Measurements from ENCODE around the gene R3HDM2.

R3HDM2 gene

GRCh38 chr12:57430931-57431566 lies at the start of gene R3HDM2:
Gene R3HDM2, minus strand, starts transcription at chr12:57431043. Its CDS starts 120,615 bp downstream, at chr12:57310428.
- peak; percentile 95 for DNase-seq

GRCh38 chr12:57479376-57480115 lies 48.7 kb upstream of the R3HDM2 start, which contains the start of gene ARHGAP9:
Gene ARHGAP9, minus strand, starts transcription at chr12:57479866. Its CDS starts 460 bp downstream, at chr12:57479406.
- no peak for DNase-seq

- no peak for DNase-seq
Observed at GRCh38 chr12:57479043-57479375, 48.2 kb upstream of the R3HDM2 start.

DNA sequence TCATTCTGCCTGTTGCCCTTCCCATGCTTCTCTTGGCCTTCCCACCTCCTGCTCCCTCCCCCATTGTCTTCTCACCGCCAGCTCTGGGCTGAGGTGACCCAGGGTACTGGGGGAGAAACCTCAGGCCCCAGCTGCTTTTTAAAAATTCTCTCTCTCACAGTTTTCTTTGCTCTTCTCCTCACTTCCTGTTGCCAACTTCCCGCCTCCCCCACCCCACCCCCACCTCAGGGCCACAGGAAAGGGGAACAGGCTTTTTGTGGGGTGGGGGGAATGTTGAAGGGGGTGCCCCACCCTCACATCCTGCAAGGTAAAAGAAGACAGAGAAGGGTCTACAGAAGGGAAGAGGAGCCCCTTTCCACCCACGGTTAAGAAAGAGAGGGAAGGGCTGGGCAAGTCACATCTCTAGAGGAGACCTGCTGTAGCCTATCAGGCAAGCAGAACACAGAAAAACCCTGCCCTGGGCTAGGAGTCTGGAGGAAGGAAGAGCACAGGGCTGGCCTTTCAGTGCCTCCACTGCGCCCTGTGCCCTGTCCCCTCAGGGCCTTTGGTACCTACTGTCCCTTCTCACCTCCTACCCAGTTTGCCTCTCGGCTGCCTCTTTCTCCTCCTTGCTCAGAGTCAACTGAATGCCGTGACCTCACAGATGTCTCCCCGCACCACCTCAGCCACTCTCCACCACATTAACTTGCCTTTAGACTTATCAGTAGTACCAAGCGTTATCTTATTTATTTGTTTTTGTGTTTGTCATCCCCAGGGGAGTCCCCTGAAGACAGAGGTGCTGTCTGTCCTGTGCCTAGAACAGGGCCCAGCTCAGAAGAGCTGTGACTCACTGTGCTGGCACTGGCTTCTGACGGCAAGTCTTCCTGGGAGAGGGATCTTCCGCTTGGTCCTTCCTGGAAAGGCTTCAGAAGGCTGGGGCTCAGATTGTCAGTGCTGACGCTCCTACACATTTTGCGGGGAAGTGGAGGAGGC lies 47.2 kb upstream of the R3HDM2 start:
- DNase-seq, result no peak

DNA sequence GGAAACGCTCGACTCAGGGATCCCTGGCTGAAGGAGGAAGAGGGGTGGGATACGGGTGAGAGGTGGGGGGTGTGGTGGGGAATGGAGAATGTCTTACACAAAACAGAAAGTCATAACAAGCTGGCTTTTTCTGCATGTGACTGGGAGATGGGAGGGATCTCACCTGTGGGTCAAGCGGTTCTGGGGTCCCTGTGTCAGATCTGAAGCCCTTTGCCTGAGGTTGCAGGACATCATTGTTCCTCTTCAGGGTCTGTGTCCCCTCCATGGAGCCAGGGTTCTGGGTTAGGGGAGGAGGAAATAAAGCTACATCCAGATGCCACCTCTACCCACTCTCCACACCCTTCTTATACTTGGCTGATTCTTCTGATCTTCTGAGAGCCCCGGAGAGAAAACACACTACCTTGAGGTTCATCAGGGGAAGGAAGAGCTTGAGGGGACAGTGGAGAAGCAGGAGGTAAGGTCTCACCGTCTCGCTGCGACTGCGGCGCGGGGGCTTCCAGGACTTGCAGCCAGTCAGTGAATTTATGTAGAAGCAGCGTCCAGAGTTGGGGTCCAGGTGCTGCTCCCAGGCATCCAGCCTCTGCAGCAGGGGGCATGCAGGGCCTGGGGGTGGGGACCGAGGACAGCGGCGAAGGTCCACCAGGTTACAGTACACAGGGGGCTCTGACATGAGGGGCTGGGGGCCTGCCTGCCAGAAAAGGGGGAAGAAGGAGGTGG lies 46.3 kb upstream of the R3HDM2 start:
- no peak for DNase-seq

- DNase-seq, result no peak
Observed at GRCh38 chr12:57476162-57476992, 45.5 kb upstream of the R3HDM2 start.

- no peak for DNase-seq
Observed at GRCh38 chr12:57475271-57476161, 44.7 kb upstream of the R3HDM2 start.

DNA sequence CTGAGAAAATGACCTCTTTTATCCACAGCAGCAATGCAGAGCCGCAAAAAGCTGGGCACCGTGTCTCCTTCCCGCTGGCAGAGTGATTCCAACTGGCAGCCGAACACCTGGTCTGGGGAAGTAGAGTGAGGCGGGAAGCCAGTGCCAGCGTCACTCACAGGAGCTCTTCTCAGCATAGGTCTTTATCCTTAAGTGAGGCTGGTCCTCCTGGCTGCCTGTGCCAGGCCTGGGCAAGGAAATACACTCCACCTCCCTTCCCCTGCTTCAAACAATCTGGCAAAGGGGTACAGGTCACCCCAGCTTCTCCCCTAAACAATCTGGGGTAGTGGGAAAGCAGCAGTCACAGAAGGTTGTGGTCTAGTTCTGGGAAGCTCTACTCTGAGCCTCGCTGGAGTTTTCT lies 44.0 kb upstream of the R3HDM2 start:
- no peak for DNase-seq

GRCh38 chr12:57474430-57474829 lies 43.6 kb upstream of the R3HDM2 start:
- no peak for DNase-seq

- DNase-seq, result no peak
Observed at GRCh38 chr12:57473886-57474285, 43.0 kb upstream of the R3HDM2 start.

DNA sequence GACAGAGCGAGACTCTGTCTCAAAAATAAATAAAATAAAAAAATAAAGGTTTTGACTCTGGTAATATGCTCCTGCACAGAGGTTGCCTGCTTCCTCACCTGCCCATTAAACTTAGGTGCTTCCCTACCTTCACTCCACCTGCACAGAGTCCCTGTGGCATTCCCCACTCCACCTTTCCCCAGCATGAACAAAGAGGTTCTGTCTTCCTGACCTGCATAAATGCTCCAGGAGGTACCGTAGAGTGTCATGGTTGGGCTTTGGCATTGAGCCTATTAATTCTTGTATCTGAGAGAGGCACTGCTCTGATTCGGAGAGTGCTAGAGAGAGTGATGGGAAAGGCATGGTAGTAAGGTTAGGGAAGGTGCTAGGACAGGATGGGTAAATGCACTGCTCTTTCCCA lies 42.5 kb upstream of the R3HDM2 start:
- no peak for DNase-seq

- no peak for DNase-seq
Observed at GRCh38 chr12:57472391-57472790, 41.5 kb upstream of the R3HDM2 start.

- no peak for DNase-seq
Observed at GRCh38 chr12:57471661-57472060, 40.8 kb upstream of the R3HDM2 start.

- no peak for DNase-seq
Observed at GRCh38 chr12:57470970-57471656, 40.3 kb upstream of the R3HDM2 start.

DNA sequence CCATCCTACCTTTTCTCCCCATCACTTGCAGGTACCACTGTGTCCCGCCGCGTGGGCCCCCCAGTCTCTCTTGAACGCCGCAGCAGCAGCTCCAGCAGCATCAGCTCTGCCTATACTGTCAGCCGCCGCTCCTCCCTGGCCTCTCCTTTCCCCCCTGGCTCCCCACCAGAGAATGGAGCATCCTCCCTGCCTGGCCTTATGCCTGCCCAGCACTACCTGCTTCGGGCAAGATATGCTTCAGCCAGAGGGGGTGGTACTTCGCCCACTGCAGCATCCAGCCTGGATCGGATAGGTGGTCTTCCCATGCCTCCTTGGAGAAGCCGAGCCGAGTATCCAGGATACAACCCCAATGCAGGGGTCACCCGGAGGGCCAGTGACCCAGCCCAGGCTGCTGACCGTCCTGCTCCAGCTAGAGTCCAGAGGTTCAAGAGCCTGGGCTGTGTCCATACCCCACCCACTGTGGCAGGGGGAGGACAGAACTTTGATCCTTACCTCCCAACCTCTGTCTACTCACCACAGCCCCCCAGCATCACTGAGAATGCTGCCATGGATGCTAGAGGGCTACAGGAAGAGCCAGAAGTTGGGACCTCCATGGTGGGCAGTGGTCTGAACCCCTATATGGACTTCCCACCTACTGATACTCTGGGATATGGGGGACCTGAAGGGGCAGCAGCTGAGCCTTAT lies 39.6 kb upstream of the R3HDM2 start:
- no peak for DNase-seq

- no peak for DNase-seq
Observed at GRCh38 chr12:57469296-57470164, 38.7 kb upstream of the R3HDM2 start.

DNA sequence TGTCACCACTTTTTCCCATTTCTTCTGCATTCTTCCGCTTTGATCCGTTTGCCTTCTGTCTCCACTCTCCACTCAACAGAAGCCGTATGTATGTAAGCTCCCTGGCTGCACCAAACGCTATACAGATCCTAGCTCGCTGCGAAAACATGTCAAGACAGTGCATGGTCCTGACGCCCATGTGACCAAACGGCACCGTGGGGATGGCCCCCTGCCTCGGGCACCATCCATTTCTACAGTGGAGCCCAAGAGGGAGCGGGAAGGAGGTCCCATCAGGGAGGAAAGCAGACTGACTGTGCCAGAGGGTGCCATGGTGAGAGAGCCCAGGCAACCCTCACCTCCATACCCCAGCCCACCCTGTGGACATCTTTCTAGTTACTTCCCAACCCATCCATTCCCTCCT lies 37.1 kb upstream of the R3HDM2 start:
- DNase-seq, result no peak

DNA sequence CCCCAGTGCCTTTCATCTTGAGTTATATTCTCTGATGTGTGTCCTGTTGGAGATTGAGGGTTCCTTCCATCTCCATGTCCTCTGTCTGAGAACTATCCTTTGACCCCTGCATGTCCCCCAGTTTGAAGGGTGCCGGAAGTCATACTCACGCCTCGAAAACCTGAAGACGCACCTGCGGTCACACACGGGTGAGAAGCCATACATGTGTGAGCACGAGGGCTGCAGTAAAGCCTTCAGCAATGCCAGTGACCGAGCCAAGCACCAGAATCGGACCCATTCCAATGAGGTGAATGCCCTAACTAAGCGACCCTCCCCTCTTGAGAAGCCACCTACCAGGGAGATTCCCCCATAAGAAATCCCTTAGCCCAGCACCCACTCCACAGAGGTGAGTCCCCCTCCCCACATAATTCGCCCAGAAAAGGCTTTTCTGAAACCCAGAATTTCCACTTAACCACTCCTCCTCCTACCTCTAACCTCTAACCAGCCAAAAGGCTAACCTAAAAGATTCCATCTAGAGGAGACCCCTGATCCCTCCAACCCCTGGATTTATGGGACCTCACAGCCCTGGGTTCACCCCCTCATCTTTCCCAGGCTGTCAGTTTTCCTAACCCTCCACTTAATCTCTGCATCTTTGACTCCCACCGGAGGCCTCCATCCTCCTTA lies 36.5 kb upstream of the R3HDM2 start:
- DNase-seq, result no peak

All from NCI-H526 treated with DMSO at 0.1 percent for 48 hours (cell line).